ENCODE results near the gene CTDP1. TPM values are rescaled to one million over a fixed set of nuclear protein-coding genes. Genes with fewer than 3 reads are reported as not detected.

CTDP1 gene
- total RNA-seq, 1 experiment from 2014 or later: 24.9 TPM

DNA sequence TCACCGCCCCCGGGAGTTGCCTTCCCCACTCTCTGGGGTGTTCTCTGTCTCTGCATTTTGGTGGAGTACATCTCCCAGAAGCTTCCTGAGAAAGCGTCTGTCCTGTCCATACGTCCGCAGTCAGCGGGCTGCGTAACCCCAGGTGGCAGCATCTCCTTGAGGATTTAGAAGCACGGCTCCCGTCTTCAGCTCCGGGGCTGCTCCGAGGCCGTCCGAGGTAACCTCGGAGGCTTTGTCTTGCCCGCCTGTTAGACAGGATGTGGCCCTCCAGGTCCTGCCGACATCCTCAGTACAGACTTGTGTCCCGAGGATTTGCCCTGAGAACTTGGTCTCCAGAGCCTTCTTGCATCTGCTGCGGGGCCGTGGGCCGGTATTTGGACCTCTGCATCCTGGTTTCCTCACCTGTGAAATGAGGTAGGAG, 58.4 kb downstream of the CTDP1 start:
- DNase-seq (ENCODE audit: low read depth, low spot score) (no peak), ATAC-seq (no peak)
- Histone ChIP-seq H3K4me3 (replicated peaks in 1 of 2; ENCODE audit: low read depth in 1 of 2, low read length in 2 of 2) (no peak overlapping the region), H3K9ac (ENCODE audit: low read length) (no peak overlapping the region), H3K36me3 (ENCODE audit: control insufficient read depth in 1 of 2, insufficient read depth in 2 of 2, low read length in 2 of 2) (peaks cover 2 to 33% of the 10 kb centered on the region in 2 experiments), H3K27ac (ENCODE audit: low read depth, low read length) (no peak overlapping the region), H3K9me3 (ENCODE audit: control insufficient read depth in 1 of 2, insufficient read depth in 1 of 2, low read depth in 1 of 2, low read length in 2 of 2) (peaks cover under 1 to 3% of the 10 kb centered on the region in 2 experiments; a peak in 1 of 4 replicates), H4K20me1 (ENCODE audit: insufficient read depth) (no peaks in the 10 kb centered on the region), H3K9me2 (ENCODE audit: insufficient read depth) (no peaks in the 10 kb centered on the region), H3K4me1 (ENCODE audit: control insufficient read depth in 1 of 2, insufficient read depth in 2 of 2, low read length in 2 of 2) (no peaks in the 10 kb centered on the region), H3K4me2 (ENCODE audit: low read length) (no peak overlapping the region), H3K79me2 (ENCODE audit: insufficient read depth, low read length) (no peaks in the 10 kb centered on the region), H2AFZ (ENCODE audit: low read depth, low read length, poor library complexity, severe bottlenecking) (no peak overlapping the region), H3K27me3 (ENCODE audit: insufficient read depth, low read length) (no peaks in the 10 kb centered on the region)
- intact Hi-C loops (cut with micrococcal nuclease): no loop called here
- no TSS peak for BruUV-seq (replicated peaks)
- ChIA-PET CTCF (no interaction called here), RAD21 (ENCODE audit: low non-redundant PET in 1 of 2, low total read pairs in 2 of 2, uncharacterized antibody in 2 of 2, unreplicated experiment in 2 of 2) (no interaction called here), POLR2A (no interaction called here)
- TF ChIP-seq EGR1 (IDR thresholded peaks at IDR 0.05; ENCODE audit: low read depth) (no peak), RAD21 (IDR thresholded peaks at IDR 0.05; ENCODE audit: low read depth) (no peak), SP1 (IDR thresholded peaks at IDR 0.05; ENCODE audit: low read depth) (no peak), ZNF274 (IDR thresholded peaks at IDR 0.05; ENCODE audit: low read depth, low read length) (no peak), POLR2A (IDR thresholded peaks at IDR 0.05; ENCODE audit: borderline replicate concordance, extremely low read depth, insufficient read depth, insufficient read length) (no peak), EZH2phosphoT487 (IDR thresholded peaks at IDR 0.05; ENCODE audit: borderline replicate concordance) (no peak), CTCF (IDR thresholded peaks at IDR 0.05 in 2 of 3, conservative IDR thresholded peaks at IDR 0.05 in 1 of 3; ENCODE audit: borderline replicate concordance in 1 of 3, insufficient read depth in 1 of 3, low read depth in 2 of 3, low read length in 2 of 3) (no peak), SIN3A (IDR thresholded peaks at IDR 0.05; ENCODE audit: low read depth) (no peak), FOSL1 (IDR thresholded peaks at IDR 0.05; ENCODE audit: low read depth) (no peak), YY1 (IDR thresholded peaks at IDR 0.05; ENCODE audit: extremely low read depth, insufficient replicate concordance, low read depth, low read length) (no peak), CBX3 (IDR thresholded peaks at IDR 0.05; ENCODE audit: low read depth) (no peak), ZFX (IDR thresholded peaks at IDR 0.05) (no peak), ATF3 (IDR thresholded peaks at IDR 0.05) (no peak)
- TF ChIP-seq, protein P1, sequence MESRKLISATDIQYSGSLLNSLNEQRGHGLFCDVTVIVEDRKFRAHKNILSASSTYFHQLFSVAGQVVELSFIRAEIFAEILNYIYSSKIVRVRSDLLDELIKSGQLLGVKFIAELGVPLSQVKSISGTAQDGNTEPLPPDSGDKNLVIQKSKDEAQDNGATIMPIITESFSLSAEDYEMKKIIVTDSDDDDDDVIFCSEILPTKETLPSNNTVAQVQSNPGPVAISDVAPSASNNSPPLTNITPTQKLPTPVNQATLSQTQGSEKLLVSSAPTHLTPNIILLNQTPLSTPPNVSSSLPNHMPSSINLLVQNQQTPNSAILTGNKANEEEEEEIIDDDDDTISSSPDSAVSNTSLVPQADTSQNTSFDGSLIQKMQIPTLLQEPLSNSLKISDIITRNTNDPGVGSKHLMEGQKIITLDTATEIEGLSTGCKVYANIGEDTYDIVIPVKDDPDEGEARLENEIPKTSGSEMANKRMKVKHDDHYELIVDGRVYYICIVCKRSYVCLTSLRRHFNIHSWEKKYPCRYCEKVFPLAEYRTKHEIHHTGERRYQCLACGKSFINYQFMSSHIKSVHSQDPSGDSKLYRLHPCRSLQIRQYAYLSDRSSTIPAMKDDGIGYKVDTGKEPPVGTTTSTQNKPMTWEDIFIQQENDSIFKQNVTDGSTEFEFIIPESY (IDR thresholded peaks at IDR 0.05; ENCODE audit: extremely low read depth, insufficient replicate concordance, low read length): no peak
